HT-29 (cell line): Measurements from ENCODE around the gene LY6G6F. TPM values are rescaled to one million over a fixed set of nuclear protein-coding genes. Genes with fewer than 3 reads are reported as not detected.

Experiments used
- DNase-seq: peaks from one replicate; pipeline ENCODE4 v3.0.0-alpha.2; 2015; ENCODE audit warnings: low spot score
- total RNA-seq: library from RNA; depleted of rRNA; stranded (reverse); fragments of >200 nt; shearing (Covaris generic); gene quantifications from 2 replicates; pipeline ENCODE4 v1.2.3, GENCODE V29; 2014

LY6G6F gene
- total RNA-seq, 1 experiment from 2014 or later: not detected

GRCh38 chr6:31676904-31677303 lies 29.8 kb upstream of the LY6G6F start:
- no peak for DNase-seq

GRCh38 chr6:31677955-31678354 lies 28.7 kb upstream of the LY6G6F start:
- DNase-seq: no peak

- DNase-seq: peak; percentile 90
Observed at GRCh38 chr6:31680226-31681134, 26.2 kb upstream of the LY6G6F start, which contains the start of gene LY6G5C. Gene LY6G5C, minus strand, starts transcription at chr6:31681067. Its CDS starts 694 bp downstream, at chr6:31680373.

- peak; percentile 68 for DNase-seq
Observed at GRCh38 chr6:31681135-31681671, 25.5 kb upstream of the LY6G6F start.

- no peak for DNase-seq
Observed at GRCh38 chr6:31683591-31683990, 23.1 kb upstream of the LY6G6F start.

- DNase-seq: no peak
Observed at GRCh38 chr6:31686483-31686882, 20.2 kb upstream of the LY6G6F start.

- no peak for DNase-seq
Observed at GRCh38 chr6:31687321-31687720, 19.3 kb upstream of the LY6G6F start.

GRCh38 chr6:31687860-31688693 lies 18.6 kb upstream of the LY6G6F start:
- no peak for DNase-seq

- no peak for DNase-seq
Observed at GRCh38 chr6:31689249-31690110, 17.2 kb upstream of the LY6G6F start.

- DNase-seq: peak; percentile 39
Observed at GRCh38 chr6:31690231-31691077, 16.2 kb upstream of the LY6G6F start.

- no peak for DNase-seq
Observed at GRCh38 chr6:31691078-31691463, 15.6 kb upstream of the LY6G6F start.

GRCh38 chr6:31691564-31692108 lies 15.0 kb upstream of the LY6G6F start:
- no peak for DNase-seq

- DNase-seq: no peak
Observed at GRCh38 chr6:31692353-31692752, 14.3 kb upstream of the LY6G6F start.

GRCh38 chr6:31692886-31693285 lies 13.8 kb upstream of the LY6G6F start:
- no peak for DNase-seq

- no peak for DNase-seq
Observed at GRCh38 chr6:31693535-31693934, 13.1 kb upstream of the LY6G6F start.

GRCh38 chr6:31697555-31697954 lies 9.1 kb upstream of the LY6G6F start:
- DNase-seq: no peak

GRCh38 chr6:31700740-31701401 lies 5.8 kb upstream of the LY6G6F start:
- no peak for DNase-seq

- no peak for DNase-seq
Observed at GRCh38 chr6:31701666-31702404, 4.8 kb upstream of the LY6G6F start.

- DNase-seq: no peak
Observed at GRCh38 chr6:31702405-31702818, 4.3 kb upstream of the LY6G6F start.
